ENCODE measurements around the gene CDH19.

DNA sequence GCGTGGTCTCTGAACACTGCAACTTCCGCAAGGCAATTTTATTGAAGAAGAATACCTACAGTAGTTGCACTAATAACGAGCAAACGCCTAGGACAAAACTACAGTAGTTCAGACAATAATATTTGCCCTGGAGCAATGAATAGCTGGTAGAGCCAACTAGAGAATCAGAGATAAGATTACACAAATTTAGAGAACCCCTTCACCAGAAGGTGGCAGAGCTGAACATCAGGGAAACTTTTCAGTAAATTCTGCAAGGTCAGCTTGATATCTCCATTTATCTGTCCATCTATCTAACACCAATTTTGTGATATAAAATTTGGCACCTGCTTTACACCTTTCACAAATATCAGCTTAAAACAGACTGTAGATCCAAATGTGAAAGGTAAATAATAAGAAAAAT, 43.8 kb downstream of the CDH19 start:
- no peak for TF ChIP-seq SMC3 (IDR thresholded peaks at IDR 0.05; ENCODE audit: low read depth, low read length)
- no peak for TF ChIP-seq FOS (IDR thresholded peaks at IDR 0.05; ENCODE audit: low read depth, low read length)
- TF ChIP-seq RAD21 (IDR thresholded peaks at IDR 0.05; ENCODE audit: low read length) = no peak
- TF ChIP-seq CTCF (conservative IDR thresholded peaks at IDR 0.05; ENCODE audit: low read depth, low read length) = no peak
- no peak for TF ChIP-seq POLR2A (IDR thresholded peaks at IDR 0.05; ENCODE audit: low read depth, low read length)
- TF ChIP-seq USF2 (IDR thresholded peaks at IDR 0.05; ENCODE audit: low read depth, low read length) = no peak
- no peak for TF ChIP-seq MXI1 (IDR thresholded peaks at IDR 0.05; ENCODE audit: borderline replicate concordance, low read depth, low read length)
- TF ChIP-seq CEBPB (IDR thresholded peaks at IDR 0.05; ENCODE audit: low read depth, low read length) = no peak
- TF ChIP-seq RCOR1 (IDR thresholded peaks at IDR 0.05; ENCODE audit: insufficient replicate concordance, low read length) = no peak
- TF ChIP-seq, protein P1, sequence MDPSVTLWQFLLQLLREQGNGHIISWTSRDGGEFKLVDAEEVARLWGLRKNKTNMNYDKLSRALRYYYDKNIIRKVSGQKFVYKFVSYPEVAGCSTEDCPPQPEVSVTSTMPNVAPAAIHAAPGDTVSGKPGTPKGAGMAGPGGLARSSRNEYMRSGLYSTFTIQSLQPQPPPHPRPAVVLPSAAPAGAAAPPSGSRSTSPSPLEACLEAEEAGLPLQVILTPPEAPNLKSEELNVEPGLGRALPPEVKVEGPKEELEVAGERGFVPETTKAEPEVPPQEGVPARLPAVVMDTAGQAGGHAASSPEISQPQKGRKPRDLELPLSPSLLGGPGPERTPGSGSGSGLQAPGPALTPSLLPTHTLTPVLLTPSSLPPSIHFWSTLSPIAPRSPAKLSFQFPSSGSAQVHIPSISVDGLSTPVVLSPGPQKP (IDR thresholded peaks at IDR 0.05; ENCODE audit: borderline replicate concordance, low read depth, low read length) = no peak
- TF ChIP-seq MAZ (IDR thresholded peaks at IDR 0.05; ENCODE audit: borderline replicate concordance, low read depth, low read length) = no peak
- TF ChIP-seq BHLHE40 (IDR thresholded peaks at IDR 0.05; ENCODE audit: low read depth, low read length) = no peak

Measured in IMR-90 (cell line).